Endothelial cell of umbilical vein (primary cell): ENCODE measurements around the gene GATA3. TPM values are rescaled to one million over a fixed set of nuclear protein-coding genes. Genes with fewer than 3 reads are reported as not detected.

Experiments
- BruUV-seq: library from RNA; stranded (reverse); fragments of 400-500 nt; replicated peaks from 2 replicates; lab custom pipeline; 2021; lab: Mats Ljungman, UMichigan
- CTCF ChIA-PET: fragments of 300-600, 350-600 bp; sonication (Branson Sonifier 250); formaldehyde crosslinking; loops from one replicate; lab custom pipeline; 2021; ENCODE audit warnings: antibody characterized with exemption, inconsistent platforms; lab: Charles Lee
- POLR2A ChIA-PET: fragments of 300-600, 350-600 bp; sonication (Branson Sonifier 250); formaldehyde crosslinking; loops from one replicate; lab custom pipeline; 2021; ENCODE audit warnings: antibody characterized with exemption, inconsistent platforms; lab: Charles Lee
- DNase-seq: peaks from one replicate; pipeline ENCODE4 v3.0.0-alpha.2; 2011; ENCODE audit warnings: low read depth, low spot score
- FAIRE-seq: peaks from 2 replicates; lab custom pipeline; 2011; peaks lifted over from hg19 to GRCh38; lab: Jason Lieb, UNC
- H2AFZ ChIP-seq: 2 replicates; pipeline ENCODE4 v1.6.0; 2012; ENCODE audit warnings: low read depth, low read length, control low read depth, inconsistent platforms
- H3K27ac ChIP-seq: 2 replicates; pipeline ENCODE4 v1.5.1; 2011; ENCODE audit warnings: low read depth, mild to moderate bottlenecking, control low read depth, low read length, moderate library complexity; ENCODE audit not compliant: insufficient read depth
- H3K27me3 ChIP-seq, 2 experiments: 2 replicates each; pipeline versions ENCODE4 v1.6.0 to v1.6.1; 2011; ENCODE audit warnings: low read length in 2 of 2, mixed read lengths in 1 of 2; ENCODE audit not compliant: control insufficient read depth in 2 of 2, insufficient read depth in 2 of 2
- H3K36me3 ChIP-seq, 2 experiments: 2 replicates in 1 of 2; 3 replicates in 1 of 2; pipeline ENCODE4 v1.5.1; 2011; ENCODE audit warnings: low read length in 2 of 2, mild to moderate bottlenecking in 1 of 2, moderate library complexity in 1 of 2; ENCODE audit not compliant: control insufficient read depth in 2 of 2, insufficient read depth in 2 of 2; ENCODE audit errors: extremely low read depth in 1 of 2
- H3K4me1 ChIP-seq: 3 replicates; pipeline ENCODE4 v1.5.1; 2011; ENCODE audit warnings: mild to moderate bottlenecking, low read length; ENCODE audit not compliant: control insufficient read depth, insufficient read depth; ENCODE audit errors: extremely low read depth
- H3K4me2 ChIP-seq: 2 replicates; pipeline ENCODE4 v1.6.1; 2011; ENCODE audit warnings: low read length, control low read depth, mixed read lengths; ENCODE audit not compliant: insufficient read depth
- H3K4me3 ChIP-seq, 3 experiments: fragments of 200-600 bp in 1 of 3; sonication (generic), shearing (Covaris generic) in 1 of 3; replicated peaks in 1 of 3; 2 replicates each; pipeline ENCODE4 v1.5.1; 2011 to 2016; ENCODE audit warnings: control low read depth in 3 of 3, low read length in 3 of 3, mild to moderate bottlenecking in 2 of 3, inconsistent platforms in 1 of 3, low read depth in 1 of 3, moderate library complexity in 1 of 3; ENCODE audit not compliant: insufficient read depth in 1 of 3
- H3K79me2 ChIP-seq: 2 replicates; pipeline ENCODE4 v1.6.0; 2012; ENCODE audit warnings: low read length, inconsistent platforms; ENCODE audit not compliant: control insufficient read depth, insufficient read depth
- H3K9ac ChIP-seq: replicated peaks from 2 replicates; pipeline ENCODE3; 2011; ENCODE audit warnings: low read length, control low read depth; ENCODE audit not compliant: insufficient read depth; ENCODE audit errors: extremely low read depth
- H3K9me1 ChIP-seq: replicated peaks from 3 replicates; pipeline ENCODE4 v1.6.0; 2011; ENCODE audit warnings: mild to moderate bottlenecking, low read length; ENCODE audit not compliant: control insufficient read depth, insufficient read depth; ENCODE audit errors: extremely low read depth
- H3K9me3 ChIP-seq: replicated peaks from 2 replicates; pipeline ENCODE4 v1.5.1; 2012; ENCODE audit warnings: low read length, inconsistent platforms; ENCODE audit not compliant: control insufficient read depth, insufficient read depth
- H4K20me1 ChIP-seq: replicated peaks from 2 replicates; pipeline ENCODE3; 2011; ENCODE audit warnings: mild to moderate bottlenecking, low read length; ENCODE audit not compliant: control insufficient read depth, insufficient read depth; ENCODE audit errors: extremely low read depth
- EZH2 ChIP-seq: IDR thresholded peaks from 2 replicates; pipeline ENCODE4 v1.6.1; 2012; ENCODE audit warnings: borderline replicate concordance, low read depth, mild to moderate bottlenecking, moderate library complexity, low read length, inconsistent platforms; ENCODE audit not compliant: severe bottlenecking
- FOS ChIP-seq: IDR thresholded peaks from 2 replicates; pipeline ENCODE4 v1.6.1; 2011; ENCODE audit warnings: mild to moderate bottlenecking, low read length, moderate library complexity, borderline replicate concordance; ENCODE audit not compliant: insufficient read depth
- GATA2 ChIP-seq: IDR thresholded peaks from 2 replicates; pipeline ENCODE4 v1.7.0; 2011; ENCODE audit warnings: low read depth, mild to moderate bottlenecking, moderate library complexity, mixed read lengths, low read length; ENCODE audit not compliant: insufficient read length, insufficient read depth
- JUN ChIP-seq: IDR thresholded peaks from 2 replicates; pipeline ENCODE4 v1.6.1; 2011; ENCODE audit warnings: borderline replicate concordance, low read depth; ENCODE audit not compliant: insufficient read length, insufficient read depth
- MYC ChIP-seq: IDR thresholded peaks from one replicate; pipeline ENCODE4 v1.6.1; 2011; ENCODE audit warnings: mild to moderate bottlenecking, low read depth, low read length
- POLR2A ChIP-seq: IDR thresholded peaks from 2 replicates; pipeline ENCODE4 v1.6.1; 2012; ENCODE audit warnings: low read depth, mild to moderate bottlenecking, control low read depth, low read length
- POLR2AphosphoS5 ChIP-seq: IDR thresholded peaks from 2 replicates; pipeline ENCODE4 v1.6.1; 2012; ENCODE audit warnings: low read depth, mild to moderate bottlenecking, control low read depth, low read length, moderate library complexity; ENCODE audit not compliant: insufficient read depth
- dilution Hi-C: fragments of 300-500 bp; cut with MboI; formaldehyde crosslinking; loops from one replicate; pipeline ENCODE4 v1.15.0; 2019; ENCODE audit warnings: low sequenced_read_pairs; ENCODE audit not compliant: extremely low pct_ligation_motif_present
- intact Hi-C: fragments of 100-400 bp; cut with micrococcal nuclease; formaldehyde crosslinking; loops from one replicate; pipeline ENCODE4 v1.10.0; 2022
- polyA plus RNA-seq, 4 experiments: library from polyadenylated mRNA; depleted of rRNA in 3 of 4; stranded (reverse) in 3 of 4; unstranded in 1 of 4; fragments of >200 nt; gene quantifications; 2 replicates each; pipeline versions ENCODE4 v1.2.1 to v1.2.3, GENCODE V29; 2011 to 2012; ENCODE audit warnings: missing spikeins in 1 of 4
- total RNA-seq: library from RNA; stranded (reverse); gene quantifications from 2 replicates; pipeline ENCODE4 v1.2.3, GENCODE V29; 2021
- TF ChIP-seq, protein P1 (sequence below): IDR thresholded peaks from 2 replicates; pipeline ENCODE4 v1.6.1; 2011; ENCODE audit not compliant: insufficient read depth, insufficient read length
- TF ChIP-seq, protein P2 (sequence below), 2 donors: IDR thresholded peaks; 1 replicate in 1 of 2; 2 replicates in 1 of 2; pipeline ENCODE4 v1.5.1; 2011; ENCODE audit warnings: low read length in 2 of 2, mild to moderate bottlenecking in 2 of 2, moderate library complexity in 2 of 2, control low read depth in 1 of 2, inconsistent platforms in 1 of 2, low read depth in 1 of 2; ENCODE audit not compliant: insufficient read depth in 1 of 2; ENCODE audit errors: extremely low read depth in 1 of 2

Gene GATA3
- total and polyA plus RNA-seq, 2 donors (not counting 3 experiments of a cell fraction or from before 2014, with no cell fraction given), result 9.3 to 33.0 TPM

DNA sequence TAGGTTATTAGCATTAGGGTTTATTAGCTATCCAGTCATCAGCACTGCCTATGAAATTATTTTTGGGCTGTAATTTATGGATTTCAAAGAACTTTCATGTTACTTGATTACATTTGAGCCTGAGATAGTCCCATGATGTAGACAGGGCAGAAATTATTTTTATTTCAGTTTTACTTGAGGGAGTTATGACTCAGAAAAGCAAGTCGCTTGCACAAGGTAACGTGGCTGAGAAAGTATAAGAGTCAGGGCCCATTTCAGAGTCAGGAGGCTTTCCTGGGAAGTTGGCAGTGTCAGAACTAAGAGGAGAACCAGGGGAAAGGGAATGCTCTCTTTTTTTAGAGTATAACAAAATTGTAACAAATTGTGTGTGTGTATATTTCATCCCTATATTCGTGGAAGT is 16.5 kb downstream of the GATA3 start:
- DNase-seq (no peak), FAIRE-seq (no peak)
- H3K4me2 ChIP-seq, result no peak overlapping the region
- peaks cover 44% of the 10 kb centered on the region for H3K79me2 ChIP-seq
- intact Hi-C loops (no loop called here), dilution Hi-C loops (no loop called here)
- H3K36me3 ChIP-seq, result peaks cover 35 to 42% of the 10 kb centered on the region in 2 experiments
- no peaks in the 10 kb centered on the region for H3K9me1 ChIP-seq
- H2AFZ ChIP-seq, result no peak overlapping the region
- no peak overlapping the region for H3K4me3 ChIP-seq
- peaks cover 46% of the 10 kb centered on the region for H3K4me1 ChIP-seq
- no peak overlapping the region for H3K27ac ChIP-seq
- TF ChIP-seq POLR2AphosphoS5 (no peak), MYC (no peak), GATA2 (no peak), JUN (no peak), FOS (no peak)
- TF ChIP-seq, protein P1, sequence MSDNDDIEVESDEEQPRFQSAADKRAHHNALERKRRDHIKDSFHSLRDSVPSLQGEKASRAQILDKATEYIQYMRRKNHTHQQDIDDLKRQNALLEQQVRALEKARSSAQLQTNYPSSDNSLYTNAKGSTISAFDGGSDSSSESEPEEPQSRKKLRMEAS, result no peak
- no peaks in the 10 kb centered on the region for H3K9me3 ChIP-seq
- ChIA-PET POLR2A (no interaction called here), CTCF (no interaction called here)
- no peak overlapping the region for H3K9ac ChIP-seq
- no peaks in the 10 kb centered on the region for H3K27me3 ChIP-seq
- no peaks in the 10 kb centered on the region for H4K20me1 ChIP-seq
- no TSS peak for BruUV-seq

DNA sequence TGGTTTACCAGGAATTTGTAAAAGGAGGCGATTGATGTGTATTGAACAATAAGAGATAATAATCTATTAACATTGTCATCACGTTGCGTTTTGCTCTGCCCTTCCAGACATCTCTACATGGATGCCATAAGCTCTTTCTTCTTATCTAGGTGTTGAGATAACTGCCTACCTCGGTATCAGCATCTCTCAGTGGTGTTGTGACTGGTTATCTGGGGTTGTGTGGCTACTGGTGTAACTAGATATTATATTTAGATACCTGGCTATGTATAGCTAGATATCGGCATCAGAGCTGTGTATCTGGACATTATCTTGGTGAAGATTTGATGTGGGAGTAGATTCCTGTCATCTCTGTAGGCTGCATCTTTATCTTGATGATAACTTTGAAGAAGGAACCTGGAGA is 17.2 kb downstream of the GATA3 start:
- Histone ChIP-seq H2AFZ (no peak overlapping the region), H3K27ac (no peak overlapping the region), H3K9me1 (no peaks in the 10 kb centered on the region), H4K20me1 (no peaks in the 10 kb centered on the region), H3K79me2 (peaks cover 39% of the 10 kb centered on the region), H3K9ac (no peak overlapping the region), H3K4me3 (no peak overlapping the region), H3K27me3 (no peaks in the 10 kb centered on the region), H3K4me1 (peaks cover 40% of the 10 kb centered on the region), H3K9me3 (no peaks in the 10 kb centered on the region), H3K4me2 (no peak overlapping the region), H3K36me3 (peaks cover 34 to 39% of the 10 kb centered on the region in 2 experiments)
- no peak for DNase-seq
- no TSS peak for BruUV-seq
- ChIA-PET POLR2A (no interaction called here), CTCF (interaction anchor here (1.2 kb wide), 1 partner anchor 199 kb away, joined by 4 read pairs; no protein-coding TSS in a partner anchor)
- no peak for FAIRE-seq
- TF ChIP-seq FOS, result no peak
- TF ChIP-seq GATA2, result no peak
- TF ChIP-seq, protein P2, sequence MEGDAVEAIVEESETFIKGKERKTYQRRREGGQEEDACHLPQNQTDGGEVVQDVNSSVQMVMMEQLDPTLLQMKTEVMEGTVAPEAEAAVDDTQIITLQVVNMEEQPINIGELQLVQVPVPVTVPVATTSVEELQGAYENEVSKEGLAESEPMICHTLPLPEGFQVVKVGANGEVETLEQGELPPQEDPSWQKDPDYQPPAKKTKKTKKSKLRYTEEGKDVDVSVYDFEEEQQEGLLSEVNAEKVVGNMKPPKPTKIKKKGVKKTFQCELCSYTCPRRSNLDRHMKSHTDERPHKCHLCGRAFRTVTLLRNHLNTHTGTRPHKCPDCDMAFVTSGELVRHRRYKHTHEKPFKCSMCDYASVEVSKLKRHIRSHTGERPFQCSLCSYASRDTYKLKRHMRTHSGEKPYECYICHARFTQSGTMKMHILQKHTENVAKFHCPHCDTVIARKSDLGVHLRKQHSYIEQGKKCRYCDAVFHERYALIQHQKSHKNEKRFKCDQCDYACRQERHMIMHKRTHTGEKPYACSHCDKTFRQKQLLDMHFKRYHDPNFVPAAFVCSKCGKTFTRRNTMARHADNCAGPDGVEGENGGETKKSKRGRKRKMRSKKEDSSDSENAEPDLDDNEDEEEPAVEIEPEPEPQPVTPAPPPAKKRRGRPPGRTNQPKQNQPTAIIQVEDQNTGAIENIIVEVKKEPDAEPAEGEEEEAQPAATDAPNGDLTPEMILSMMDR (IDR thresholded peaks at IDR 0.05; ENCODE audit: extremely low read depth in 1 of 2, insufficient read depth in 1 of 2, low read depth in 1 of 2, low read length in 2 of 2), result no peak
- no peak for TF ChIP-seq EZH2
- no peak for TF ChIP-seq POLR2AphosphoS5
- TF ChIP-seq MYC, result no peak
- TF ChIP-seq, protein P1, result no peak
- TF ChIP-seq JUN, result no peak
- no peak for TF ChIP-seq POLR2A
- intact Hi-C loops (no loop called here), dilution Hi-C loops (no loop called here)
